T-cell (primary cell): ENCODE data around the gene PCGF2. TPM values are rescaled to one million over a fixed set of nuclear protein-coding genes. Genes with fewer than 3 reads are reported as not detected.

ENCODE experiments used
- ATAC-seq, 4 experiments: fragments of 200-7000 bp in 3 of 4; fragments of 150-1000 bp in 1 of 4; cut with Tn5 transposase; replicated peaks in 1 of 4; 1 replicate in 3 of 4; 2 replicates in 1 of 4; pipeline ENCODE4 v1.10.0; 2021; ENCODE audit warnings: moderate library complexity in 3 of 4, mild to moderate bottlenecking in 2 of 4, moderate number of reproducible peaks in 1 of 4
- CTCF ChIA-PET, 2 donors: fragments of 300-600 bp; sonication (Branson Sonifier 250); formaldehyde crosslinking; loops; one replicate each; lab custom pipeline; 2022; ENCODE audit warnings: antibody characterized with exemption in 2 of 2; lab: Charles Lee
- POLR2A ChIA-PET, 2 donors: fragments of 300-600 bp; sonication (Branson Sonifier 250); formaldehyde crosslinking; loops; one replicate each; lab custom pipeline; 2022; ENCODE audit warnings: antibody characterized with exemption in 2 of 2; lab: Charles Lee
- DNase-seq, 35 experiments: peaks; one replicate each; pipeline versions ENCODE4 v3.0.0 to v3.0.0-alpha.2; 2013 to 2023
- H3K27ac ChIP-seq: one replicate; pipeline ENCODE4 v1.5.1; 2013; ENCODE audit warnings: low read length
- H3K27me3 ChIP-seq, 2 experiments: replicated peaks in 1 of 2; 1 replicate in 1 of 2; 2 replicates in 1 of 2; pipeline versions ENCODE4 v1.6.1 to v1.7.0; 2013; ENCODE audit warnings: low read length in 1 of 2, mixed read lengths in 1 of 2; ENCODE audit not compliant: control insufficient read depth in 2 of 2, insufficient read depth in 2 of 2; ENCODE audit errors: extremely low read depth in 1 of 2
- H3K36me3 ChIP-seq, 2 donors: 1 replicate in 1 of 2; 2 replicates in 1 of 2; pipeline versions ENCODE4 v1.6.1 to v1.7.0; 2013; ENCODE audit warnings: low read length in 1 of 2; ENCODE audit not compliant: control insufficient read depth in 2 of 2, insufficient read depth in 1 of 2; ENCODE audit errors: extremely low read depth in 1 of 2
- H3K4me1 ChIP-seq, 2 experiments: 1 replicate in 1 of 2; 2 replicates in 1 of 2; pipeline versions ENCODE4 v1.6.1 to v1.7.0; 2013; ENCODE audit warnings: low read length in 2 of 2, mixed read lengths in 1 of 2; ENCODE audit not compliant: insufficient read depth in 2 of 2, control insufficient read depth in 1 of 2; ENCODE audit errors: extremely low read depth in 1 of 2
- H3K4me3 ChIP-seq, 2 donors: 1 replicate in 1 of 2; 2 replicates in 1 of 2; pipeline versions ENCODE4 v1.5.1 to v1.7.0; 2013; ENCODE audit warnings: mild to moderate bottlenecking in 2 of 2, low read length in 1 of 2, moderate library complexity in 1 of 2; ENCODE audit not compliant: control insufficient read depth in 1 of 2; ENCODE audit errors: extremely low read depth in 1 of 2
- H3K9me3 ChIP-seq: 2 replicates; pipeline ENCODE4 v1.7.0; 2013
- H3K27ac Mint-ChIP-seq, 2 donors: one replicate each; pipeline ENCODE4 v1.8.0; 2020 to 2021; ENCODE audit warnings: mild to moderate bottlenecking in 2 of 2, mixed read lengths in 2 of 2
- H3K27me3 Mint-ChIP-seq, 2 donors: one replicate each; pipeline ENCODE4 v1.8.0; 2021 to 2022; ENCODE audit warnings: mixed read lengths in 2 of 2
- H3K36me3 Mint-ChIP-seq: one replicate; pipeline ENCODE4 v1.8.0; 2021; ENCODE audit warnings: mixed read lengths
- H3K4me1 Mint-ChIP-seq, 3 donors: one replicate each; pipeline ENCODE4 v1.8.0; 2020 to 2022; ENCODE audit warnings: mixed read lengths in 3 of 3, mild to moderate bottlenecking in 1 of 3
- H3K4me3 Mint-ChIP-seq, 3 donors: one replicate each; pipeline ENCODE4 v1.8.0; 2020 to 2022; ENCODE audit warnings: mild to moderate bottlenecking in 3 of 3, mixed read lengths in 3 of 3, moderate library complexity in 3 of 3
- H3K9me3 Mint-ChIP-seq, 3 donors: one replicate each; pipeline ENCODE4 v1.8.0; 2020 to 2022; ENCODE audit warnings: mixed read lengths in 3 of 3
- WGBS: methylation state at CpG from one replicate; pipeline ENCODE4 v1.1.5; 2013; ENCODE audit warnings: missing lambda C conversion rate; ENCODE audit not compliant: insufficient coverage; 5-methylcytosine and 5-hydroxymethylcytosine counted together
- total RNA-seq, 35 experiments: library from RNA in 6 of 35; stranded (reverse) in 6 of 35; fragments of 120-200 nt in 1 of 35; gene quantifications; one replicate each; pipeline versions ENCODE4 v1.2.1 to v1.2.4 and lab custom pipeline; 2013 to 2026

Gene PCGF2
- total RNA-seq, 5 donors from 2014 or later (not counting 1 experiment from before 2014, with no cell fraction given), result 0.28 to 0.69 (median 0.53) TPM; not detected in 2

DNA sequence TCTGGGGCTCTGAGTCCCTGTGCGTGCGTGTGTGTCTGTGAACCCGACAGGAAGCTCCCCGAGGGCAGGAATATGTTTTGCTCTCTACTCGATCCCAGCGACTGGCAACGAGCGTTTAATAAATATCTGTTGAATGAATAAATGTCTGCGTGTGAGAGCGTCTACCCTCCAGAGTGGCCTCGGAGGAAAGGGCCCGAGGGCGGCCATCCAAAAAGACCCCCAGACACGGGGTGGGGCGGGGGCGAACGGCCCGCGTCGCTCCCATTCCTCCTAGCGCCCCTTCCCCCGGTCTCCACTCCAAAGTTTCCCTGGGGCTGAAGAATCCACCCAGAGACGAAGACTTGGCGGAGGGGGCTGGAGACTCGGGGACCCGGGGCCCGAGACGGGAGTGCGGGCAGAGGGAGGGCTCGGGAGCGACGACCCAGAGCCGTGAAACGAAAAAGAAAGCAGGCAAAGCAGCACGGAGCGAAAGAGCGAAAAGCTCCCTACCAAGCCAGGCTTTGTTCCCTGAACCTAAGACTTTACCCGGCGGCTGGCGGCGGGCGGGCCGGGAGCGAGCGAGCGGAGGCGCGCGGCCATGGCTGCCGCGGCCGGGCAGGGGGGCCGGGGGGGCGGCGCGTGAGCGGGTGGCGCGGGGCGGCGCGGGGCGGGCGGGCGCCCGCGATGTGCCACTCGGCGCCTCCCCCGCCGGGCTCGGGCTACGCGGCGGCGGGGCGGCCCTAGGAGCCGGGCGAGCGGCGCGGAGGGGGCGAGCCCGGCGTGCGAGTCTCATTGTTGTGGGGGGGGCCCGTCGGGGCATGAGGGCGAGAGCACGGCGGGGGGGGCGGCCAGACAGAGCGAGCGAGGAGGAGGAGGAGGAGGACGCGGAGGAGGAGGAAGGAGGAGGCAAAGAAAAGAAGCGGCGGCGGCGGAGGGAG, 43.3 kb downstream of the PCGF2 start, which contains the start of gene MLLT6:
MLLT6 (plus strand) TSS at position 668 of the 917 bp plus-strand sequence. CDS start 360 bp downstream, outside the sequence.
- CTCF ChIA-PET, result interaction anchor here in 1 of 2 donors (1.1 to 1.8 kb wide), 3 partner anchors 23 to 147 kb away, joined by 3 to 9 read pairs (median 4); partner anchors contain the start of gene CISD3
- no peaks in the 10 kb centered on the region for H3K9me3 ChIP-seq
- Mint-ChIP-seq H3K9me3 (no peaks in the 10 kb centered on the region), H3K4me3 (peak within 1 kb of the TSS; percentile 91 to 96 (median 96)), H3K27ac (peak within 1 kb of the TSS; percentile 98 to 99), H3K4me1 (peaks cover 55 to 66% (median 59%) of the 10 kb centered on the region in 3 donors), H3K27me3 (no peaks in the 10 kb centered on the region), H3K36me3 (peaks cover 14% of the 10 kb centered on the region)
- WGBS, result under 1% methylated on average over 68 of the region's 100 CpGs
- DNase-seq (peak; percentile 68 to 92 (median 81)), ATAC-seq (peak; percentile 54 to 62 (median 56))
- POLR2A ChIA-PET, result interaction anchor here (0.6 to 0.7 kb wide), 3 partner anchors 13 to 147 kb away, joined by 3 to 4 read pairs (median 4); no protein-coding TSS in a partner anchor
- H3K4me3 ChIP-seq, result peak within 1 kb of the TSS; percentile 97 to 98
- peaks cover 11 to 76% of the 10 kb centered on the region in 2 experiments for H3K4me1 ChIP-seq
- peak within 1 kb of the TSS; percentile 95 for H3K27ac ChIP-seq
- H3K36me3 ChIP-seq, result peaks cover 8 to 27% of the 10 kb centered on the region in 2 donors
- H3K27me3 ChIP-seq, result no peaks in the 10 kb centered on the region

DNA sequence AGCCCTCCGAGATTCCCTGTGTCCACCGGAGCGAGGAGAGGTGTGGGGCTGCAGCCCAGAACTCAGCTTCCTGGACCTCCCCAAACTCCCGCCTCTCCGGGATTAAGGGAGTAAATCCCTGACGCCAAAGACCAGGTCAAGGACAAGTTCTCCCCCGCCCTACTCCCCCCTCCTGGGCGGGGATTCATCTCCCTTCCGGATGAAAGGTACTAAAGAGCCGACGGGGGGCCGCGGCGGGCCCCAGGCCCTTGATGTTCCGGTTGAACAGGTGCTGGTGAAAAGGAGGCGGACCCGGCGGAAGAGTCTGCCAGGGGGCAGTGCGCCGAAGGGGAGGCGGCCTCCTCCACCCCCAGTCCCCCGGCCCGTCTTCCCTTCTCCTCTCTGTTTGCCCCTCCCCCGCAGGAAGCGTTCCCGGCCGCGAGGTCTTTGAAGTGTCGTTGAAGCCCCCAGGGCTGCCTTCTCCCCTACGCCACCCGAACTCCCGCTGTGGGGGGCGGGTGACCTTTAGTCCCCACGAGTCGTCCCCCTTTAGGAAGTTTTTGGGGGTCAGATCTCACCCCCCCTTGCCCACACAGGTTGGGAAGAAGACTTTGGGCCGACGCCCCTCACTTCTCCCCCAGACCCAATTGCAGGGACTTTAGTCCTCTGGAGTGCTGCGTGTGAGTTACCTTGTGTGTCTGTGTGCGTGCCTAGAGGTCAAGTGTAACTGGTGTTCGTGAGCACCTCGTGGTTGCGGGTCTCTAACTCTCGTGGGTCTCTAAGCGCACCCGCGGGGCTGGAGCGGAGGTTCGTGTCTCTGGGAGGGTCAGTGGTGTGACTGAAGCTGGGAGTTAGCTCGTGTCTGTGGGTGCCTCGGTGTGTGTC, 44.2 kb downstream of the PCGF2 start:
- H3K4me1 ChIP-seq, result peaks cover 8 to 67% of the 10 kb centered on the region in 2 experiments
- Mint-ChIP-seq H3K27me3 (no peaks in the 10 kb centered on the region), H3K4me3 (peak overlapping the region; percentile 91 to 96 (median 92)), H3K9me3 (no peaks in the 10 kb centered on the region), H3K36me3 (peaks cover 7% of the 10 kb centered on the region), H3K4me1 (peaks cover 48 to 57% (median 52%) of the 10 kb centered on the region in 3 donors), H3K27ac (peak overlapping the region; percentile 98 to 99)
- 1% methylated on average over 18 of the region's 50 CpGs for WGBS
- H3K9me3 ChIP-seq, result no peaks in the 10 kb centered on the region
- DNase-seq, result peak; percentile 25 to 75 (median 54)
- ChIA-PET POLR2A (no interaction called here), CTCF (interaction anchor here in 1 of 2 donors (1.1 to 1.8 kb wide), 2 partner anchors 24 to 26 kb away, joined by 3 to 9 read pairs; partner anchors contain the start of gene CISD3)
- H3K36me3 ChIP-seq, result peaks cover 8 to 18% of the 10 kb centered on the region in 2 donors
- H3K27me3 ChIP-seq, result no peaks in the 10 kb centered on the region
- peak in 3 of 4 experiments; percentile 3 to 19 (median 11) for ATAC-seq
- peak overlapping the region; percentile 97 to 98 for H3K4me3 ChIP-seq
- H3K27ac ChIP-seq, result peak overlapping the region; percentile 95

DNA sequence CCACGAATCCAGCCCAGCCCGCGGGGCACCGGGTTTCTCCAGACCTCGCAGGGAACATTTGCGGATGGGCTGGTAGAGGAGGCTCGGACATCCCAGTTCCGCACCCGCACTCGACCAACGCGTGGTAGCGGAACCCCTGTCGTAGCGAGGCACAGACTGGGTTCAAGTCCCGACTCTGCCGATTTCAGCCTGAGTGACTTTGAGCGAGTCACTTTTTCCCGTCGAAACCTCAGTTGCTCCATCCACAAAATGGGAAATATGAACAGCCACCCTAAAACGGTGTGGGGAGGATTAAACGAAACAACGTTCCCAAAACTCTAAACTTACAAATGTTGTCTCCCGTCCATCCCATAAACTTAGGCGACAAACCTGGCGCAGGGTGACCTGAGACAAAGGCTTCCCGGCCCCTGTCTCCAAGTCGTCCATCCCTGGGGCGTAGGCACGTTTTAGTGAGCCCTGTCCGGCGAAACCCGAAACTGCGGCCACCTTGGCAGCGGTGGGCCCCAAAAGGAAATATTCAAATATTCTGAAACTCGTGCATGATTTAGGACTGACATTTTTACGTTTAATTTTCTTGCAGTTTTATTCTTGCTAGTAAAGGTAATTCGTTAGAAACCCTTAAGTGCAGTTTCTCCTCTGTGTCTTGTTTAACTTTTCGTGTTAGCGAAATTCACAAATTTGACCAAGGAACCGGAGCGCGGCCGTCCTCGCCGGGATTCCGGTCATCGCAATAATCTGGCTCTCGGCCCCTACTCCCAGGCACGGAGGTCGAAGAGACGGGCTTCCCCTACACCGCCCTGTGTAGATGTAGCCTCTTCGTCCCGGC, 45.0 kb downstream of the PCGF2 start:
- Mint-ChIP-seq H3K4me3 (peak overlapping the region; percentile 91 to 96 (median 92)), H3K4me1 (peaks cover 44 to 52% (median 48%) of the 10 kb centered on the region in 3 donors), H3K9me3 (no peaks in the 10 kb centered on the region), H3K27ac (peak overlapping the region; percentile 98 to 99), H3K36me3 (peaks cover 5% of the 10 kb centered on the region), H3K27me3 (no peaks in the 10 kb centered on the region)
- H3K36me3 ChIP-seq, result peaks cover under 1 to 9% of the 10 kb centered on the region in 2 donors
- no peaks in the 10 kb centered on the region for H3K9me3 ChIP-seq
- no peaks in the 10 kb centered on the region for H3K27me3 ChIP-seq
- CTCF ChIA-PET, result no interaction called here
- WGBS, result under 1% methylated on average over 48 of the region's 55 CpGs
- H3K27ac ChIP-seq, result peak overlapping the region; percentile 95
- peak overlapping the region; percentile 97 to 98 for H3K4me3 ChIP-seq
- POLR2A ChIA-PET, result no interaction called here
- H3K4me1 ChIP-seq, result peaks cover 6 to 59% of the 10 kb centered on the region in 2 experiments
- ATAC-seq (no peak), DNase-seq (peak in 1 of 35 experiments; percentile 11)

DNA sequence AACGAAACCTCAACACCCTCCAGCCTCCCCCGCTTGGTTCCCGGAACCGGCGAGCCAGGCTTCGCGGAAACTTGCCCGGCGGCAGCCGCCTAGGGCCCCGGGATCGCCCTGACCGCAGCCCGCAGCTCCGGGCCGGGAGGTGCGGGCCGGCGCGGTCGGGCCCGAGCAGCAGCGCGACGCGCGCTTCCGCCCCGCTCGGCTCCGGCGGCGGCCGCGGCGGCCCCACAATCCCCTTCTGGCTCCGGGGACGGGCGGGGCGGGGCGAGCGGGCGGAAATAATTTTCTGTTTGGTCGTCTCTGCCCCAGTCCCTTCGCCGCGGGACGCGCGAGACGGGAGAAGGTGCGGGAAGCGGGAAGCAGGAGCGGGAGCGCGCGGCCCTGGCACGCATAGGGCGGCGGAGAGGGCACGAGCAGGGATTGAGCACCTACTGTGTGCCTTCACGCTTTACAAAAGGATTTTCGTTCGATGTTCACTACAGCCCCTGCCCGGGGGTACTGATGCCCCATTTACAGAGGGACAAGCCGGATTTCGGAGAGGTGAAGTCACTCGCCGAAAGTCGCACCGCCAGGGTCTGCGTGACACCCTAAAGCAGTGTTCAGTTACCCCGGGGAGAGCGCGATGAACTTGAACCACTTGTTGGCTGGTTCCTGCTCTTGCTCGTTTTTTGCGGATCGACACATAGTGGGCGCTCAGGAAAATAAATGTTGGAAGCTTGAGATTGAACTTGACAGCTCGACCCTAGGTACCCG, 45.8 kb downstream of the PCGF2 start:
- Histone ChIP-seq H3K4me1 (peaks cover 8 to 55% of the 10 kb centered on the region in 2 experiments), H3K27me3 (no peaks in the 10 kb centered on the region), H3K9me3 (no peaks in the 10 kb centered on the region), H3K4me3 (peak overlapping the region; percentile 97 to 98), H3K27ac (peak overlapping the region; percentile 98), H3K36me3 (peaks cover 0 to 1% of the 10 kb centered on the region in 2 donors)
- Mint-ChIP-seq H3K36me3 (no peaks in the 10 kb centered on the region), H3K4me1 (peaks cover 42 to 51% (median 47%) of the 10 kb centered on the region in 3 donors), H3K27me3 (no peaks in the 10 kb centered on the region), H3K4me3 (peak overlapping the region; percentile 91 to 96 (median 92)), H3K9me3 (no peaks in the 10 kb centered on the region), H3K27ac (peak overlapping the region; percentile 98 to 99)
- CTCF ChIA-PET, result interaction anchor here in 1 of 2 donors (0.5 to 1.2 kb wide), 2 partner anchors 26 to 33 kb away, joined by 3 read pairs; no protein-coding TSS in a partner anchor
- POLR2A ChIA-PET, result interaction anchor here in 1 of 2 donors (0.6 kb wide), 1 partner anchor 51 kb away, joined by 5 read pairs; no protein-coding TSS in a partner anchor
- under 1% methylated on average over 81 of the region's 81 CpGs for WGBS
- ATAC-seq (peak; percentile 54 to 64 (median 59)), DNase-seq (peak; percentile 57 to 89 (median 71))
